HG03039 (cell line): ENCODE data around the gene APBB2.

Experiments
- ATAC-seq: cut with Tn5 transposase; IDR thresholded peaks from one replicate; pipeline ENCODE4 v1.9.1; 2021; ENCODE audit warnings: mild to moderate bottlenecking, moderate library complexity; ENCODE audit not compliant: unreplicated experiment

The APBB2 gene

GRCh38 chr4:40991908-40992307 lies 222.4 kb downstream of the APBB2 start:
- ATAC-seq: peak; percentile 52

DNA sequence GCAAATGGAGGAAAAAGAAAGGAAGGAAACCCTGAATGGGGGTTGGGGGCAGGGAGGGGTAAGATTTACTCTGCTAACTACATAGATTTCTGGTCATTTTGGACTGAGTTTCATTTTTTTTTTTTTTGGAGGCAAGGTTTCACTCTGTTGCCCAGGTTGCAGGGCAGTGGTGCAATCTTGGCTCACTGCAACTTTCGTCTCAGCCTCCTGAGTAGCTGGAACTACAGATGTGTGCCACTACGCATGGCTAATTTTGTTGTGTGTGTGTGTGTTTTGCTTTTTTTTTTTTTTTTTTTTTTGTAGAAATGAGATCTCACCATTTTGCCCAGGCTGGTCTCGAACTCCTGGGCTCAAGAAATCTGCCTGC lies 223.5 kb downstream of the APBB2 start:
- ATAC-seq: no peak

GRCh38 chr4:40990236-40990898 lies 224.0 kb downstream of the APBB2 start:
- ATAC-seq: no peak

DNA sequence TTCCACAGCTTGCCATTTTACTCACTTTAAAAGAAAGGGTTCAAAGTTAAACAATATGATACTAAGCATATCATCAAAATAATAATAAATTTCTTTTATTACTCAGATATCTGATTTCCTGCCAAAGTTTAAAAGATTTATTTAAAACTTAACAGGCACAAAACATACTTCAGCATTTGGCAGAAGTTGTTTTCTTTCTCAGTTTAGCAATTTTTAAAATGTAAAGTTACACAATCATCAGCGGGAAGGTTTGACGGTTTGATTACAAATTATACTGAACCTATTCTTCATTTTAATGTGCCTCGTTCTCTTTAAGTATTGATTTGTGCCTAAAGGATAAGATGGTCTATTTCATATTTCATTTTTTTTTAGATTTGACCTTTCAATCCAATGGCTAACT lies 227.2 kb downstream of the APBB2 start:
- no peak for ATAC-seq

DNA sequence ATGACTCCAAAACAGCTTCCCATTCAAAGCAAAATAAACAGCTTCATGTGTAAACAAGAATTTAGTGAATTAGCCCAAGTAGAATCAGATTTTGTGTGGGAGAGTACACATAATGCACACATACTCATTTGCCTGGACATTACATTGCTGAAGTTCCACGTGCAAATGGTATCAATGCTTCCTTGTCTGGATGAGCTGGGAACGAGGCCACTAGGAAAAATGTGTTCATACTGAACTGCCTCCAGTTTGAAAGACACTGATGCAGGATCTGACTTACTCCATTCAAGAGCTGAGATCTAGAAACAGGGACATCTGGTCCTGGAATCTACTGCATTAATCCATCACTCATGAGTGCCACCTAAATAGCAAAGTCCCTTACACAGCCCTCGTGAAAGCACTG lies 228.0 kb downstream of the APBB2 start:
- ATAC-seq: no peak

GRCh38 chr4:40984051-40984450 lies 230.3 kb downstream of the APBB2 start:
- no peak for ATAC-seq

- no peak for ATAC-seq
Observed at GRCh38 chr4:40980318-40980883, 233.9 kb downstream of the APBB2 start.

DNA sequence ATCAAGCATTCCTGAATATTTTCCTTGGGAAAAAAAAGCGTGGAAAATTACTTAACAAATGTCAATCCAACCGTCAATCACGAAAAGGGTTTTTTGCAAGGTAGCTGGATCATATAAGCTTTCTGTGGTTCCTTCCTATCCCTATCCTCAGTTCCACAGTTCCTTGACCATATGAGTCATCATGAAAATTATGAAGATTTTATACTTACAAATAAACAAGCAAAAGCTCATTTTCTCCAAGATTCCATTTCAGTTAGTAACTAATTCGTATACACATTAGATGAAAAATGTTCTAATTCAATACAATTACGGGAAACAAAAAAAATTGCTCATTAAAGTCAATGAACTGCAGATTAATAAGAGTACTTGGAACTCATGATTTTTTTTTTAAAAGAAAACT lies 235.8 kb downstream of the APBB2 start:
- no peak for ATAC-seq

DNA sequence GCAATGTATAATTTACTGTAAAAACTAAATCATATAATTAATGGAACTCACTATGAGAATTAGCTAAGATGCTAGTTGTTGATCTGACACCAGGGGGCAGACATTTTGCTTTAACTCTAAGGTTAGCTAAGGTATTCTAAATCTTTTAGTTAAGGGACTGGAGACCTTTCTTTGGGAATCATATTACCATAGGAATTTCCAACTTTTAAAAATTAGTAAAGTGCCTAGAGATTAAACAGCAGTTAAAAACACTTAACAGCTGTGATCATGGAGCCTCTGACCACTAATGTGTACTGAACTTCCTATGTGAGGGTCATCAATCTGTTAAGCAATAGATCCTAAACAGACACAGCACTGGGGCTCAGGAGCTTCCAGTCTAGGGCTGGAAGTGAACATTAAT lies 238.0 kb downstream of the APBB2 start:
- ATAC-seq: no peak

DNA sequence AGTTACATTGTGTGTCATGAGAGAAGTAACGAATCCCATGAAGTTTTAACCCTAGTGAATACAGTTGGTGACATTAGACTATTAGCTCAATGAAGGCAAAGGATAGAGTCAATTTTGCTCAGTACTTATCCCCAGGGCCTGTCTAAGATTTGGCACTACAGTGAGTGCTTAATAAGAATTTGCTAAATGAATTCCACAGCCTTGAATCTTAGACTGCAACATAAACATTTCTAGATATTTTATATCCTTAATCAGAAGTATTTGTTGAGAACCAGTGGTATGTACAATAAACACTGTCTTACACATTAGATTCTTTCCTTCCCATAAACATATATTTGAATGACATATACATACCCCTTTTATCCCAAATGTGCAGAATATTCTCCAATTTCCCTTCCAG lies 241.6 kb downstream of the APBB2 start:
- ATAC-seq: no peak

DNA sequence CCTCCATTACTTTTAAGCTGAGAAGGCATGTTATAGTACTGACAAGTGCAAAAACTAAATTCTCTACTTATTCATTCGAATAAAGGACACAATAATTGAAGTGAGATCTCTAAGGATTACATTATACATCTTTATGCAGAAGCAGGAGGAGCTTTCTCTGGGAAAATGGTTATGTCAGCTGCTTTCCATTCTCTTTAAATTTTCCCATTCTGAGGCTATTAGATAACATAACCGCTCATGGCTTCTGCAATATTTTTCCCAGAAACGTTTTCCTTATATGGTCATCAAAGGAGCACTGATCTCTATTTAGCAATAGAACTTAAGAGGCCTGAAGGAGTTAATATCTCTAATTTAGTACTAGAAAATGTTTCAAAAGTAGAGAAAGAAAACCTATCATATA lies 243.0 kb downstream of the APBB2 start:
- ATAC-seq: no peak

DNA sequence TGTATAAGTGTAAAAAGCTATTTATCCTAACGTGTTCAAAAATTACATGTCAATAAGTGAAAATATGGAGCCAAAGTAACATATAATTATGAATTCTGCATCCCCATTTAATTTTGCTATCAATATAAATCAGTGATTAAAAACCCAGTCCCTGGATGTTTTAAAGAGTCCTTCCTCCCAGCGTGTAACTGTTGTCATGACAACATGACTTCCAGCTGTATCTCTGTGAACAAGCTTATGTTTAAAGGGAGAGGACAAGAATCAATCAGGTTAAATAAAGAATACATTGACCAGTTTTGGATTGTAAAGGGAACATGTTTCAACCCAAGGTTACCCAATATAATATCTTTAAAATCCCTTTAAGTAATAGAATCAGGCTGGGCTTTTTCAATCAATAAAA lies 244.8 kb downstream of the APBB2 start:
- ATAC-seq: no peak

DNA sequence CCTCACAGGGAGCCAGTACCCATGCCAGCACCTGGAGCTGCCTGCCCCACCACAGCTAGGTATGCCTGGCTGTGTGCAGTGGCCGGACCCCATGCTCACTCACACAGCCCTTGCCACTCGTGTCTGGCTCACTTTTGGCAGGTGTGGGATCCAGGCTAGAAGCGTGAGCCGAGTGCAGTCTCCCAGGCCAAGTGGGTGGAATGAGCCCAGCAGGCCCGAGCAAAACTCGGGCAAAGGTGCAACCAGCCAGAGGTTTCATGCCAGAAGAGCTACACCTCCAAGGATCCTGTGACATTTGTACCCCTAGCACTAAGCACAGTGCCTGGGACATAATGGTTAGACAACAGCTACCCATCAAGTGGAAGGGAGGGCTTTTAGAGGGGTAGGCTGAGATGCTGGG lies 246.8 kb downstream of the APBB2 start:
- ATAC-seq: no peak

DNA sequence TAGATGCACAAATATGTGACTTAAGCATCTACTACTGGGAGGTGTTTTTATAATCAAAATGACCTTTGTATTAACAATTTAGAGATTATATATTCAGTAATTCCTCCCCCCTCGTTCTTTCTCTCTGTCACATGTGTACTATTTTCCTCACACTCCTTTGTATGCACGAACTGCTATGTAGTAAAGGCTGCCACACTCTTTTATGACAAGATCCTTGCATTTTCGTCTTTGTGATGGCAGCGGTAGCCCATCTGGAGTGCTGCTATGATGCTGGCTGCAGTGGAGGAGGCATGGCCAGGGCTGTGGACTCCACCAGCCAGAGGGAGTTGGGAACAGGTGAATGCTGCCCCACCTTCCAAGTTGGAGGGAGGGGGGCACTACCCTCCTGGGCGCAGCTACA lies 248.3 kb downstream of the APBB2 start:
- no peak for ATAC-seq

GRCh38 chr4:40963897-40964478 lies 250.4 kb downstream of the APBB2 start:
- ATAC-seq: no peak

GRCh38 chr4:40962551-40963180 lies 251.7 kb downstream of the APBB2 start:
- ATAC-seq: no peak

DNA sequence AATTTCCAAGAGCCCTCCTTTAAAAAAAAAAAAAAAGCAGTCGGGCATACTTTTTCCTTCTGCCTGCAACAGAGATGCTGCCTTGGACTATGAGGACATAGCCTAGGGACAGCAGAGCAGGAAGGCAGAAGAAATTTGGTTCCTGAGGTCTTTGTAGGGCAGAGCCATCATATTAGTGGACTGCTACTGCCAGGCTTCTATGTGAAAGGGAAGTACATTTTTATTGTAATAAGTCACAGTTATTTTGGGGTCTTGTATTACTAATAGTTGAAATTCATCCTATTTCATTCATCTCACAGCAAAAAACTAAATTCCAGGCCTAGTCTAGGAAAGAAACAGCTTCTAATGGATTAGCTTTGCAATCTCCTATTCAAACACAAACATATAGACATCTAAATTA lies 253.4 kb downstream of the APBB2 start:
- no peak for ATAC-seq

GRCh38 chr4:40957281-40957680 lies 257.1 kb downstream of the APBB2 start:
- no peak for ATAC-seq

DNA sequence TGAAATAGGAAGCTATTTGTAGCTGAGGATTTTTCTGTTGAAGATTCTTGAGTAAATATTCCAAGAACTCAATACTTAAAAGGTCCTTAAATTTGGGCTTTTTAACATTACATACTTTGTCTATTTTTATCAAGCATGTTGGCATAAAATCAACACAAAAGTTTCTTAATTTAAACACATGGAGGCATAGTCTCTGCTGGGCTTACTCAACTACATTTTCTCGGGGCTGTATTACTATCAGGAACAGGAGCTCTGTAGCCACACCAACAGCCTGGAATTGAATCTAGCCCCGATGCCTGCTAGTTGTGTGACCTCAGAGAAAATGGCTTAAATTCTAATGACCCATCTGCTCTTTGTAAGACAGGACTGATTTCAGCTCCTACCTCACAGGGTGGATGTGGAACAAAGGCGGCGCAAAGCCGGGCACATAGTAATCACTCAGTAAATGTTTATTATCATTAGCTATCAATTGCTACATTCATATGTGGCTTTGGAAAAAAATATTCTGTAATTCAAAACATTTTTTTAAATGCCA lies 257.6 kb downstream of the APBB2 start:
- ATAC-seq: no peak

GRCh38 chr4:40954088-40954668 lies 260.2 kb downstream of the APBB2 start:
- ATAC-seq: no peak

DNA sequence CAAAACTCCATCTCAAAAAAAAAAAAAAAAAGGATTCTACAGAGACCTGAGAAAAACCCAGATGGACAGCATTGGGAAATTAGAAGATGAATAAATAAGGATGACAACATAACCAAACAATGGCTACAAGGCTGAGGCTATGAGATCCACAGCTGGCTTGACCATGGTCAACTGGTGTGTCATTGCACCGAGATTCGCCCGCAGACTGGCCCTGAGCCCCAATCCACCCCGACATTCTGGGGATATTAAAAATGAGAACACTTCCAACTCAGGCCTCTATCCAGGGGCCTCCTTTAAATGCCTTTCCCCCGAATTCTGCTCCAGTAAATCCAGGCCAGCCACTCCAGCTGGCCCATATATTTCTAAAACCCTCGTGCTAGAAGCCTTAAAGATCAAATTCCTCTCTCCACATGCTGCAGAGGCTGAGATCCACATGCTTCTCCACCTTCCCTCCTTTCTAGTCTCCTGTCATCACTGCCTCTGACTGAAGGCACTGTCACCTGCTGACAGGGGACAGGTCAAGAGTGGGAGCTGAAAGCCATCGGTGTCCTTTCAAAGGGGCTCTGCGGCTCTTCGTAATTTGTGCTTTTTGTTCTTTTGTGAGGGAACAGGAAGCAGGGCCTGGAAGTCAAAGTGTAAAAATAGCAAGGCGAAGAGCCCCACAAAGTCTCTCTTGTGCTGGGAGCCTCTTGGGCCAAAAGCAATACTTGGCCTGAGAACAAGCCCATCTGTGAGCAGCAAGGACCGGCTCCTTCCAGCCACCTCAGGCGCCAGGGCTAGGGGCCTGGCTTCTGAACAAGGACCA lies 260.9 kb downstream of the APBB2 start:
- no peak for ATAC-seq
